Measurements from ENCODE around the gene DLGAP4.

- no peak for TF ChIP-seq CTCF (IDR thresholded peaks at IDR 0.05)
- TF ChIP-seq POLR2AphosphoS5 (IDR thresholded peaks at IDR 0.05) = no peak
Measured at GRCh38 chr20:36573798-36574365, 267.7 kb downstream of the DLGAP4 start.

Measured in breast epithelium (tissue), 3 donors.